HG03520 (cell line): ENCODE measurements around the gene DYSF.

Experiments
- ATAC-seq: cut with Tn5 transposase; IDR thresholded peaks from one replicate; pipeline ENCODE4 v1.9.1; 2021; ENCODE audit warnings: mild to moderate bottlenecking, moderate library complexity; ENCODE audit not compliant: unreplicated experiment

The DYSF gene

DNA sequence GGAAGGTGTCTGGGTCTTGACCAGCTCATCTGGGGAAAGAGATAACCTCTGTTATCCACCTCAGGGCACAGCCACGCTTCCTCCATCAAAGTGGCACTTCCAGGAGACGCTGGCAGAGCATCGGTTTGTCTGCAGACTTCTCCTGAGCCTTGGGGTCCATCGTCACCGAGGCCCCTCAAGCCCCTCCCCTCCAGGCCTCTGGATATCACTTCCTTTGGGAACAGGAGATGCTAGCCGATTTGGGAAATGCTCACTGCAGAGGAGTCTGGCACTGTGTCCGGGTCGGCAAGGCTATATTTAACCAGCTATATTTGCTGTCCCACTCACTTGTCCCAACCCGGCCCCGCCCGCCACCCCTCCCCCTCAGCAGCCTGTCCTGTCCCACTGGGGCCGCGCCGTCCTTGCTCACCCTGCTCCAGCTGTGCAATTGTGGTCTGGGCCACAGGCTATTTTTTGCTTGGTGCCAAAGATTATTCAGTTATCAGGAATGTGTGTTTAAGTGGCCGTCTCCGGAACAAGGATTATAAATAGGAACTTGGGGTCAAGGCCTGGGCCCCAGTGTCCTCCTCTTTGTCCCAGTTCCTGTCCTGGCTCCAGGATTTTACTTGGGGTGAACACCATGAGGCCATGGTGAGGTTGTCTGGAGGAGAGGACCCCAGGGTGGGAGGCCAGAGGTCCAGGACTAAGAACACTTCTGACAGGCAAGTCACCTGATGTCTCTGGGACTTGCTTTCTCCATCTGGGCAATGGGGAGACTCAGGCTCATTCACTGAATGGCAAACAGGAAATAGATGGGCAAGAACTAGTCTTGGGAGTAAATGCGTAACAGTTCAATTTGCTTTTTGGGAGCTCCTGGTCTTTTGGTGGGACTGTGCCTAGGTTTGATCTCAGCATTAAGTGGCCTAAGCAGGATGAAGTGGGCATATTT, 263.6 kb downstream of the DYSF start:
- no peak for ATAC-seq

DNA sequence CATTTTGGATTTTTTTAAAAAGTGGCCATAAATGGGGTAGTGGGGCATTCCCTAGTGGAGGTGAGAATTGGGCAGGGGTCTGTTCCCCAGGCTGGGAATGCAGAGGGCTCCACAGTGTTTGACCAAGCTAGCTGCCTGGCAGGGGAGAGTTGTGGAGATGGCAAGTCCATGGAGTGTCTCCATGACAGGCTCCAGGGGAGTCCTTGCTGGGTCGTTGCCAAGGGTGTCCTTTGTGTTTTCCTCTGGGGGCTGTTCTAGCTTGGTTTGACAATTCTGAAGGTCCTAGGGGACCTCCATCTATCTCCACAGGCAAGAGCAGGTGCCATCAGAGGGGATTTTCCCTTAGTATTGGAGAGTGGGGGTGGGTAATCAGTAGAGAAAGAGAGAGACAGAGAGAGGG, 265.3 kb downstream of the DYSF start:
- no peak for ATAC-seq

DNA sequence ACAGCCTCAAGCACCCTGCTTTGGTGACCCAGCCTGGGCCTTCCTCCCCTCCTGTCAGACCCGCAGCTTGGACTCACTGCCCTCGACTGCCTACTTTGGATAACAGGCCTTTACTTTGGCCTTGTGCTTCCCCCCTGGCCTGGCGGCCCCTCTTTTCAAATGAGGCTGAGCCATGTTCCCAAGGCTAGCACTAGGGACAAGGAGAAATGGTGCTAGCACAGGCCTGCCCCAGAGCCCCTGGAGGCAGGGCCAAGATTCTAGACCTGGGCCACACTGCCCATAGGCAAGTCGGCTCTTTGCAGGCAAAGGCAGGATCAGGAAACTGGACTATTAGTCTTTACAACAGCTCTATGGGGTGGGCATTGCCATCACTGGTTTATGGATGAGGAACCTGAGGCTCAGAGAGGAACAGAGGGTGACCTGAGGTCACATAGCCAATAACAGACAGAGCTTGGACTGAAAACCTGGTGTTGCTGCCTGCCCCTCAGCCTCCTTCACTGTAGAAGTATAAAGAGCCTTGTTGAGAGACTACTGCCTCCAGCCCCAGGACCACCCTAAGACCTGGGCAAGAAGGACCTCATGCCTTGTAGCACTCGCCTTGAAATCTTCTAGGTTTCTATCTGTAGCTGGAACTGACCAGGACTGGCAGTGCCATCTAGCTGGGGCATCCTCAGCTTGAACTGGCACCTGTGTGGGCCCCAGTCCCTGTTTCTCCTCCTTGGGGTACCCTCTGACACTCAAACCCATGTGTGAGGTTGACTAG, 266.3 kb downstream of the DYSF start:
- no peak for ATAC-seq

DNA sequence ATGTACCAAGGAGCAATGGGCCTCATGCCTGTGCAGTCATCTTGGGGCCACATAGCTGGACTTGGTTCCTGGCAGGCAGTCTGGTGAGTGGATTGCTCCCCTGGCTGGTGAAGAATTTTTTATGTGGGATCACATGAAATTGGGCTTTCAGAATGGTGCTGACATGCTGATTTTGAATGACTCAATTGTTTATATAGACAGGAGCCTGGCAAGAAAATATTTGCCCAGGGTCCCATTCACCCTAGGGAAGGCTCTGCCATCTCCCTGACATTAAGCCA, 266.9 kb downstream of the DYSF start:
- ATAC-seq, result no peak

DNA sequence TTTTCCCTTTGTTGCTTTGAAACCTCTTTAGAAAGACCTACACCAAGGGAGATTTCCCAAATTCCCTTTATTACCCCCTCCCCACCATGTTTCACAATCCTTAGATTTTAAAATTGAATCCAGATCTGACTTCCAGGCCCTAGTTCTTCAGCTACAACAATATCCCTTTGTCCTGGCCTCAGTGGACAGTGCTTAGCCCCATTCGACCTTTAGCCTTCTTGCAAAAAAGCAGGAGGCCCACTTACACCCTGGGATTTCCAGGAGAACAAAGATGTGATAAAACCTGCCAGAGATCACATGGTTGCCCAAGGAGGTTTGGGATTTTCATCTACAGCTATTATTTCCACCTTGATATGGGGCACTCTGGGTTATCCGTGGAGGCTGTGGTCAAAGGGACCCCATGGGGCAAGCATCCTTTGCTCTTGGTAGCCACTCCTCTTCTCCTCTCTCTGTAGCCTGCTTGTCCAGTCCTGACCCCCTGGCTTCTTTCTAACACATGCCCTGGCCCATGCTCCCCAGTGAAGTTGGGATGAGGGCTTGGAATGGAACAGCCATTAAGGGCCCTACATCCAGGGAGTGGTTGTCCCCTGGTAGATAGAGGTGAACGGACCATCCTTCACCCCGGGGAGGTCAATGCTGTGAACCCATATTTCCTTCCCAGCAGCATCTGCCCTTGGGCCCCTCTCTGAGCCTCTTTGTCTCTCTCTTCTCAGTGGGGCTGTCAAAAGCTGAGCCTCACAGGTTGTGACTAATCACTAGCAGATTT, 267.4 kb downstream of the DYSF start:
- ATAC-seq, result no peak

DNA sequence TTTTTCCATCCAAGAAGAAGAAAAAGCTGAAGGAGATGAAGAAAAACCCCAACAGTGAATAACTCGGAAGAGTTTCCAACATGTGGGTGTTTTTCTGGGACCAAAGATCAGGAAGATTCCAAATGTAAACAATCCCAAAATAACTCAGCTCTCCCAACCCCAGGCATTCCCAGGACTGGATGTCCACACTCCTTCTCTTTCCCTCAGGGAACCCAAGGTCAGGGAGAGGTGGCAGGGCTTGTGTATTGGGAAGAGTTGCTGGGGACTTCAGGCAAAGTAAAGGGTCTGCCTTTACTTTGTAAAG, 268.0 kb downstream of the DYSF start:
- ATAC-seq, result no peak

DNA sequence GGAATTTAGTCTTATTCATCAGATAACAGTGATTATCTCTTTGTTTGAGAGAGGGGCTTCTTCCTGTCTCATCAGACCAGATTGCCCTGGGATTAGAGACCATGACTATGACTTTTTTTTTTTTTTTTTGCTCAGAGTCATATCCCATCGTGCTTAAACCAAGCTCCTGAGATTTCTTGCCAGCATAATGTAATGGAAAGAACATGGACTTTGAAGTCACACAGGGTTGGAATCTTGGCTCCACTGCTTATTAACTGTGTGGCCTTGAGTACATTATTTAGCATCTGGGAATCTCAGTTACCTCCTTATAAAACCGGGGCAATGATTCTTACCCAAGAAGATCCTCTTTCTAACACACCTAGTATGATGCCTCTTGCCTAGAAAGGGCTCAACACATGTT, 268.3 kb downstream of the DYSF start:
- no peak for ATAC-seq

DNA sequence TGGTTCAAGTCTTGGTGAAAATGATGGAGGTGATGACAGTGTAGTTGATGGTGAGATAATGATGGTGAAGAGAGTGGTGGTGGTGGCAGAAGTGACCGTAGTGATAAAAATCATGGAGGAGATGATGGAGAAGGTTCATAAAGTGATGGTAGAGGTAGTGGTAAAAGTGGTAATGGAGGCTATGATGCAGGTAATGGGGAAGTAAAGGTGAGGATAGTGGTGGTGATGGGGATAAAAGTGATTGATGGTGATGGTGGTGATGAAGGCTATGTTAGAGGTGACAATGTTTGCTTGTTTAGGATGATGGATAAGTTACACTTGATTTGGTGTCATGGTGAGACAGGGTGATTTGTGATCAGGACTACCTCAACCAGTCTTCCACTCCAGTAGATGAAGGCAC, 268.9 kb downstream of the DYSF start:
- ATAC-seq, result no peak

DNA sequence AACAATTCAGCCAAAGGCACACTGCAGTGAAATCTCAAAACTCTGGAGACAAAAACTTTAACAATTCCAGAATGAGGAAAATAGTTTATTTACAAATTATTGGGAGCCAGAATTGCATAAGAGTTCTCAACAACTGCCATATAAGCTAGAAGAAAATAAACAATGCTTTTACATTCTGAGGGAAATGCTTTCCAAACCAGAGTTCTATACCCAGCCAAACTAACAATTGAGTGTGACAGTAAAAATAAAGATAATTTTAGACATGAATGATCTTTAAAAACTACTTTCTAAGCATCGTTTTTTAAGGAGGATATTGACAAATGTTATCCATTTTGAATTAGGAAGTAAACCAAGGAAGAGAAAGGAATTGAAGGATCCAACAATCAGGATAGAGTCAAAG, 271.4 kb downstream of the DYSF start:
- ATAC-seq, result no peak

DNA sequence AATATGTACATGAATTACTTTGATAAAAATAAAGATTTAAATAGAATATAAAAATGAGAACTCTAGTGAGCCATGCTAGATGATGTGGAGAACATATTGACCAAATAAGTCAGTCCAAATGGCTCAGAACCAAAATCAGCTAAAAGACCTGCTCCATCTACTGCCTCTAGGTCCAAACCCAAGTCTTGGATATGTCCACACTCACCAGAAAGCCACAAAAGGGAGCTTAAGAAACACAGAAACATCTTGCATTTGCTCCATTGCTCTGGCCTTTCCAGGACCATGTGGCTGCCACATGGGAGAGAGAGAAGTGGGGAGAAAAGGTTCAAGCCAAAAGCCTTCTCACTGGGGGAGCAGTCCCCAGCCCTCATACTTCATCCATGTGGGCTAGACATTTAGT, 272.5 kb downstream of the DYSF start:
- ATAC-seq, result no peak

DNA sequence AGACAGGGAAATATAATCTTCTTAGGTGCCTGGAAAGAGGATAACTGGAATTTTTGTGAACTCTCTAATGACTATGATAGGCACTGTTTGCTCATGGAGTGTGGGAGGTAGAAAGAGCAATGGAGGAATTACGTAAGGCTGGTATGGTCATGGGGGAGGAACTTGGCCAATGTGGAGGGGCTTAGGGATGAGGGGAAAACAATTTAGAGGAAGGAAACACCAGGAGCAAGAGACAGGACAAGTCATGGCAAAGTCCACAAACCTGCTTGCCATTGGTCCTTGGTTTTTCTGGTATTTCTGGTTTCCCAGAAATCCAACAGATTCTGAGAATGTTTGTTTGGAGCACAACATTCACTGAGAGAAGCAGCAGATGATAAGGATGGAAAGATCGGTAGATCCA, 274.2 kb downstream of the DYSF start:
- no peak for ATAC-seq

DNA sequence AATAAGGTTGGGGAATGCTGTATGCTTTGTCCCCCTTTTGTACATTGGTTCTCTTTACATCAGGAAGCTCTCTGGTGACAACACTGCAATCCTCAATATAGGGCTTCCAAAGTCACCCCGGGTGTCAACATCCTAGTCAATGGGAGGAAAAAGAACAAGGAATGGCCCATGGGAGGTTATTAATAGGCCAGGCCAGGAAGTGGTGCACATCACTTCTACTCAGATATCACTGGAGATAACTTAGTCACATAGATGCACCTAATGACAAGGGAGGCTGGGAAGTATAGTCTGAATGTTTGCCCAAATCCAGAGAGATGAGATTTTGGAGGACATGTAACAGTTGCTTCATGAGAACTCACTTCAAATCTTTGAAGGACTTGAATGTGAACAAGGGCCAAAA, 274.7 kb downstream of the DYSF start:
- no peak for ATAC-seq

DNA sequence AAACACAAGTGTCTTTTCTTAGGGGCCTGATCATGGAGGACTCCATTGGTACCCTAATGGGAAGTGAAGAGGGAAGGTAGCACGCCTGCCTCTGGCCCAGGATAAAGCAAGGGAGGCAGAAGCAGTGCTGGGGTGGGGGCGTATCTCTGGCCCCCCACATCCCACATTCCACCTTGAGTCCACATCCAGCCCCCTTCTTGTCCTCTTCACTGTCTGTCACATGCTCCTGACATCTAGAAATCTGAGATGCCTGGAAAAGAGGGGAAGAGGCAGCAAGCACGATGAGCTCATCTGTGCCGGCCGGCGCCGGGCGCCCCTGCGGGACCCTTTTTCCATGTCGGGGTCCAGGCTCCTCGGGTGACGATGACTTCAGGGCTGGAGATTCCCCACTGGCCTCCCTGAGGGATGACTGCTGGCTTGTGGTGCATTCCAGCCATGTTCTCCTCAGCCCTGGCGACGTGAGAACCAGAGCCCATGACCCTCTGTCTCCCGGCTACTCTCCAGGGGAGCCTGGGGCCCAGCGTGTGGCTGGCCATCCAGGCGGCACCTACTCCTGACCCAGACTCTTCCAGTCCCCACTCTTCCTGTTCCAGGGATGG, 277.5 kb downstream of the DYSF start:
- ATAC-seq, result no peak

DNA sequence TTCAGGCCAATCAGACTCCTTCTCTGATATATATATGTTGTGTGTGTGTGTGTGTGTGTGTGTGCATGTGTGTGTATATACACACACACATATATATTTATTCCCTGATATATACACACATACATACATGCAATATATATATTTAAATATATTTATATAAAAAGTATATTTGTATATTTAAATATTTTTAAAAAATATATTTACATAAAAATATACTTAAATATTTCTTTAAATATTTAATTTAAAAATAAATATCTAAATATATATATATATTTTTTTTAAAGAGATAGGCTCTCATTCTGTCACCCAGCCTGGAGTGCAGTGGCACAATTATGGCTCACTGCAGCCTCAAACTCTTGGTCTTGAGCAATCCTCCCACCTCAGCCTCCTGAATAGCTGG, 281.3 kb downstream of the DYSF start:
- no peak for ATAC-seq

DNA sequence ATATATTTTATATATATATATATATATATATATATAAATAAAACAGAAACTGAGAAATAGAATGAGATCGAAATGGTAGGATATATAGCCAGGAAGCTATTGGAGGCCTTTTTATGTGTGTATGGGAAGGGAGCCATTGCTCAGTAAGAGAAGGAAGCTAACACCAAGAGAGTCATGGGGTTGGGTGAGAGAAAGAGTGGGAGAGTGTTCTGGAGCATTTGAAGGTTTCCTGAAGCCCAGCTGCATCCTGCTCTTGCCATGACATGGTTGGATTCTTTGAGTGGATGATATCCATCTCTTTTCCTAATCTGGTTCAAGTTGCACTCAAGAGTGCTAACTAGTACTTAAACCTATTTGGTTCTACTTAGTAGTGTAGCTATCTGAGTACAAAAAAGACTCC, 282.3 kb downstream of the DYSF start:
- ATAC-seq, result no peak
